Islet precursor cell (in vitro differentiated cells): Measurements from ENCODE around the gene EGF.

Experiments
- DNase-seq: peaks from one replicate; pipeline ENCODE4 v3.0.0-alpha.2; 2018

The EGF gene

DNA sequence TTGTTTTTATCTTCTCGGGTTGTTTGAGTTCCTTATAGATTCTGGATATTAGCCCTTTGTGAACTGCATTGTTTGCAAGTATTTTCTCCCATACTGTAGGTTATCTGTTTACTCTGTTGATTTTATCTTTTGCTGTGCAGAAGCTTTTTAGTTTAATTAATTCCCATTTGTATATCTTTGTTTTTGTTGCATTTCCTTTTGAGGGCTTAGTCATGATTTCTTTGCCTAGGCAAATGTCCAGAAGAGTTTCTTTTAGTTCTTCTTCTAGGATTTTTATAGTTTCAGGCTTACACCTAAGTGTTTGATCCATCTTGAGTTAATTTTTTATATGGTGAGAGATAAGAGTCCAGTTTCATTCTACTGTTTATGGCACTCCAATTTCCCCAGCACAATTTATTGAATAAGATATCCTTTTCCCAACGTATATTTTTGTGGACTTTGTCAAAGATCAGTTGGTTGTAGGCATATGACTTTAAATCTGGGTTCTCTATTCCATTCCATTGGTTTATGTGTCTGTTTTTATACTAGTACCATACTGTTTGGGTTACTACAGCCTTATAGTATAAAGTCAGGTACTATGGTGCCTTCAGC, 54.3 kb downstream of the EGF start:
- DNase-seq: no peak

DNA sequence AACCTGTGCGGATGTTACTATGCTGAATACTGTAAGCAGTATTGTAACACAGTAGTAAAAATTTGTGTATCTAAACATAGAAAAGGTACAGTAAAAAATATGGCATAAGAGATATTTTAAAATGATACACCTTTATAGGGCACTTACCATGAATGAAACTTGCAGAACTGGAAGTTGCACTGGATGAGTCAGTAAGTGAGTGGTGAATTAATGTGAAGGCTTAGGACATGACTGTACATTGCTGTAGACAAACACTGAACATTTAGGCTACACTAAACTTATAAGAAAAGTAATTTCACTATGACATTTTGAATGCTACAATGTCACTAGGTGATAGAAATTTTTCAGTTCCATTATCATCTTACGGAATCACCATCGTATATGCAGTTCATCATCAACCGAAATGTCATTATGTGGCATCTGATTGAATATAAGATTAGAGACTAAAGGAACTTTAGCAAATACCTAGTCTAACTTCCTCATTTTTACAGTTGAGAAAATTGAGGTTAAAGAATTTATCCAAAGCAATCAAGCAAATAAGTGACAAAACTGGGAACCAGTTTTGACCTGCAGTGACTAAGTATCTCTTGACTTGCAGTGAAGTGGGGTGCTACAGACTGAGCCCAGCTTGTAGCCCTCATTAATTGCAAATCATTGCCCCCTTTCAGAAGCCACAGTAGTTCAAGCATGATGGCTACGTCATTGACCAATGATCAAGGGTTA, 55.3 kb downstream of the EGF start:
- DNase-seq: no peak

DNA sequence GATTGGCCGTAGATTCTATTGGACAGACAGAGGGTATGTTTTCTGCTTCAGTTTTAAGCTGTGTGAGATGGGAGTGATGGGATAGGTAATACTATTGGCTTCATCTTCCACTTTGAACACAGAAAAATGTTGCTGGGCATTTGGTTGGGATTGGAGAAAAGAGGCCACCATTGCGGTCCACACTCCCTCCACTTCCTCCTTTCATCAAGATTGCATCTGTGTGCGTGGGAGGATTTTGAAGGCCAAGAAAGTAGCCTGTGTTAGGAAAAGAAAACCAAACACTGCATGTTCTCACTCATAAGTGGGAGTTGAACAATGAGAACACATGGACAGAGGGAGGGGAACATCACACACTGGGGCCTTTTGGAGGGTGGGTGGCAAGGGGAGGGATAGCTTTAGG, 56.4 kb downstream of the EGF start:
- no peak for DNase-seq

DNA sequence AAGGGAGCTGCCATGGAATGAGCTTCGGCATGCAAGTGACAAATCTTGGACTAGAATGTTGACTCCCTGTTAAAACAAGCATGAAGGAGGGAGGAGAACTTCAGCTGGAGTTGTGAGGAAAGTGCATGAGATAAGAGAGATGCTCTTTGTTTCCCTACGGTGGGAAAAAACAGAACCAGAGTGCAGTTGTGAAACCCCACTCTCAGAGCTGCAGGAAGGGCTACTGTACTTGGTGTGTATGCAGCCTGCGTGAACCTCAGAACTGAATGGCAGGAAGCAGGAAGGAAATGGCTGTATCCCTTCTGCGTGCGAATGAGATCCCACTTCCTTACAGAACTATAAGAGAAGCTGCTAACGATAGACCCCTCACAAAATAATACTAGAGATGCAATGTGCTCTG, 57.2 kb downstream of the EGF start:
- DNase-seq: no peak

DNA sequence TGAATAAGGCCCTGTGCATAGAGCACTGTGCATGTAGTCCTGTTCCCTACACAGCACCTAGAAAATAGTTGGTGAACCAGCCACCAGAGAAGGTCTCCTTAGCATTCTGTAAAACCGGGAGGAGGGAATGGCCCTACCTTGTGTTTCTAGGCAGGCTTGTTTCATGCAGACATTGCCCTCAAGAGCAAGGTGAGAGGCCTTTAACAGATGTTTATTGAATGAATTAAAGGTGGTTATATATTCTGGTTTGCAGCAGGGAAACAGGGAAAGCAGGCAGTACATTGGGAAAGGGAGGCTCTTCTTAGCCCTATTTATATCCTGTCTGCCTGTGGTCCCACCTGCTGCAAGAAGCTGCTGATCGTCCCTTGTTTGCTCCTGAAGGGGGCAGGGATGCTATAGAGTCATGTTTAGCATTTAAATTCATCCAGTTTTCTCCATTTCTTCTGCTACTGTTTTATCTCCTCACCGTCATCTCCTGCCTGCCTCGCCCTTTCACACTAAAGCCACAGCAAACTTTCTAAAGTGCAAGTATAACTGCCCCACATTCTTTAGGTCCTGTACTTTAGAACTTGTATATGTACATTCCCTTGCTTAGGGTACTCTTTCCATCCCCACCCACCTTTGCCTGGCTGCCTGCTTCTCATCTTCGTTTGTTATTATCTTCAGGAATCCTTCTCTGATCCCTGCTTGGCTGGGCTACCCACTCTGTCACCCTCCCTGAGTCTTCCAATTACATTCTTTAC, 60.3 kb downstream of the EGF start:
- DNase-seq: no peak

DNA sequence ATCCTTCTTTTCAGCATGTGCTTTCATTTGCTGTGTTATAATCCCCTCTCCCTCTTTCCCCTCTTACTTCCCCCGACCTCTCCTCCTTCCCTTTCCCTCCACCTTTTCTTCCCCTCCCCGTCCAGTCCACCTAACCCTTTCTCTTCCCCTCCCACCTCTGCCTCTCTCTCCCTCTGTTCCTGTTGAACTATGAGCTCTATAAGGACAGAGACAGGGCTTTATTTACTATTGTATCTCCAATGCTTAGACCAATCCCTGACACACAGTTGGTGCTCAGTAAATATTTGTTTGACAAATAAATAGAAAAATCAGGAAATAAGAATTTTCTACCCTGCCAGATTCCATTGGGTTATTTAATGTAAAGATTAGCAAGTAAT, 60.8 kb downstream of the EGF start:
- no peak for DNase-seq

DNA sequence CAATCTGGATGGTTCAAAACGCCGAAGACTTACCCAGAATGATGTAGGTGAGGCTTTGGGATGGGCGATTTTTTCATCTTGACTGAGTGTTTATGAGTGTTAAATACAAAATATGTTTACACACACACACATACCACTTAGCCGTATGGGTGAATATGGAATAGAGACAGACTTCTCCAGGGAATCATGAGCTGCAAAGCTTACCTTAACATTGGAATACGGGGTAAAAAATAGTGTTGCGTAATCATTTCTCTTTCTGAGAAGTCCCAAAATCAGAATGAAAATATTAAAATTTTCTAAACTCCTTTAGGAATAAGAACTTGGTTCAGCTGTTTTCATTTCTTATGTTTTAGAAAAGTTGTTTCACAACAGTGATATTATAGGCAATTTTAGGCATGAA, 63.5 kb downstream of the EGF start:
- DNase-seq: no peak

DNA sequence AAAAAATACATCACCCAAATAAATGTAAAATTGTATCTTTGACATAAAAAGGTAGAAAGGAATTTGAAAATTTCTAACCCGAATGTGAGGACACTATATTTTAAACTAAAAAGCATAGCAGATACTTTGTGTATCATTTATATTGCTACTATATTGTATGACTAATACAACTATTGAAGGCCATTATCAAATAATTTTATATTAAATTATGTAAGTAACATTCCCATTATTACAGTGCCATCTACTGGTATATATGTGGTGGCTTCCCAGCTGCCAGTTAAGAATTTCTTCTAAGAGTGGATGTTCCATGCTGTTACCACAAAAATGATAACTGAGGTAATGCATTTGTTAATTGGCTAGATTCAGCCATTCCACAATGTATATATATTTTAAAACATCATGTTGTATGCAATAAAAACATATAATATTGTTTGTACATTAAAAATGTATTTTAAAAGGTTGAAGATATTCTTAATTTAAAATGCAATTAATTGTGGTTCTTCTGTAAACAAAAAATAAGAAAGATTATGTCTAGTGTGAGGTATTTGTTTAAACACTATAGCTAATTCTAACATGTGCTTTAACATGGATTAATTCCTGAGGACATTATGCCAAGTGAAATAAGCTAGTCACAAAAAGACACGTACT, 65.3 kb downstream of the EGF start:
- DNase-seq: no peak

DNA sequence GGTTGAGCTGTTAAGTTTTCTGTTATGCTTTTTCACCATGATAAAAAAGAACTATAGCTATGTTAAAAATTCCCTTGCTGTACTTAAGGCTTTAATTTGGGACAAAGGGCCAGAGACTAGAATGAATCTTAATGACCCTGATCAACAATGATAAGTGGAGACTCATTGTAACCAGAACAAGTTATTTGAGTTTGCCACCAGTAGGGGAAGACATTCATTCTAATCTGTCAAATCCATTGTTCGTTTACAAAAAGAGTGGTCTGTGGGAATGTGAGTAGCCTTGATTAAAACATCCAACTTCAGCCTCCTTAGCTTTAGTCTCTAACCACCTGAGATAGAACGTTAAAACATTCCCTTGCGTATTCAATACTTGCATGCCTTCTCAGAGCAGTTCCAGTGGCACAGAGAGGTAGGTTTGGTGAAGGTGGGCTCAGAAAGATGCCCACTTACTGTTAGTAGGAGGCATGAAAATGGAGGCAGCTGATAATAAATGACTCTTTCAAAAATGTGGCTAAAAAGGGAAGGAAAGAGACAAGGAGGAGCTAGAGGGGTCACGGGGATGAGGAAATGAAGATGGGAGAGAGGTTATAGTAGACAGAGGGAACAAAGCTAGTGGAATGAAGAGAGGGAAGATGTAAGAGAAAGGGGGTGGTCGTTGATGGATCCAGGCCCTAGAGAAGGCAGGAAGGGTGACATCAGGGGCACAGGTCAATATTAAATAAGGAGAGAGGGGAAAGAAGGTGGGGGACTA, 66.2 kb downstream of the EGF start:
- DNase-seq: no peak

DNA sequence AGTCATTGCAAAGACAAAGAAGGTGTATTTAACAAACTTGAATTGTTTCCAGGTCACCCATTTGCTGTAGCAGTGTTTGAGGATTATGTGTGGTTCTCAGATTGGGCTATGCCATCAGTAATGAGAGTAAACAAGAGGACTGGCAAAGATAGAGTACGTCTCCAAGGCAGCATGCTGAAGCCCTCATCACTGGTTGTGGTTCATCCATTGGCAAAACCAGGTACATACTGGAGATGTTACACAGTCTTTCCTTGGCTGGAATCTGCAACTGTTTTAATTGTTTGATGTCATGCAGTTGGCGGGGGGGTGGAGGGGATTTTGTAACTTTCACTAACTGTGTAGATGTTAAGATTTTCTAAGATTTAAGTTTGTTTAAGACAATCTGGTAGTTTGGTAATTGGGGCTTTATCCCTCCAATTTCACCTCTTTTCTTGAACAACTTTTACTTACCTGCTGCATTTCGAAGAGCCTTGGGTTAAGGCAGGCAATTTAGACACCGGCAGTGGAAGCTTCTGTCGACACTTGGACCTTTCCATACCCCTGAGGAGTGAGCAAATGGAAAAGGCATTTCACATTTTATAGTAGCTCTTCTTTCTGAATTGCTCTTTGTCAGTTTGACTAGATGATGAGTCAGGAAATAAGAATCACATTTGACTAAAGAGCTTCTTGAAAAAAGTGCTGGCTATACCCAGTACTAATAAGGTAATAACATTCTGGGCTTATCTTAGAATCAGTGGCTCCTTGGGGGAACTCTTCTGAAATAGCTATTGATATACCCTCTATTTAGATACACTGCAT, 67.4 kb downstream of the EGF start:
- DNase-seq: peak; percentile 64

DNA sequence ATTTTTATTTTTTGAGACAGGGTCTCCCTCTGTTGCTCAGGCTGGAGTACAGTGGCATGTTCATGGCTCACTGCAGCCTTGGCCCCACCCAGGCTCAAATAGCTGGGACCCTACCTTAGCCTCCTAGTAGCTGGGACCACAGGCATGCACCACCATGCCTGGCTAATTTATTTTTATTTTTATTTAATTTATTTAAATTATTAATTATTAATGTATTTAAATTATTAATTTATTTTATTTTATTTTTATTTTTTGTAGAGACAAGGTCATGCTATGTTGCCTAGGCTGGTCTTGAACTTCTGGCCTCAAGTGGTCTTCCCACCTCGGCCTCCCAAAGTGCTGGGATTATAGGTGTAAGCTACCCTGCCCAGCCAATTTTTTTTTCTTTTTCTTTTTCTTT, 69.3 kb downstream of the EGF start:
- no peak for DNase-seq

DNA sequence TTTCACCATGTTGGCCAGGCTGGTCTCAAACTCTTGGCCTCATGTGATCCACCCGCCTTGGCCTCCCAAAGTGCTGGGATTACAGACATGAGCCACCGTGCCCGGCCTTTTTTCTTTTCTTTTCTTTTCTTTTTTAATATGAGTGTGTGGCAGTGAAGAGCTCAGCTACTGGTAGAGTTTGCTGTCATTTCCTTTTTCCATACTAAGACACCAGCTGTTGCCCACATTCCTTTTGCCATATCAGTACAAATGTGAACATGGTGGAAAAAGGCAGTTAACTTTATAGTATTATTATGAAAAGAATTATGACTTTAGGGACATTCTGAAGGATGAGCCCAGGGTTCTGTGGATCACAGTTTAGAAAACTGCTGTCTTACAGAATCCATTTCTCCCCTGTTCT, 69.8 kb downstream of the EGF start:
- no peak for DNase-seq

DNA sequence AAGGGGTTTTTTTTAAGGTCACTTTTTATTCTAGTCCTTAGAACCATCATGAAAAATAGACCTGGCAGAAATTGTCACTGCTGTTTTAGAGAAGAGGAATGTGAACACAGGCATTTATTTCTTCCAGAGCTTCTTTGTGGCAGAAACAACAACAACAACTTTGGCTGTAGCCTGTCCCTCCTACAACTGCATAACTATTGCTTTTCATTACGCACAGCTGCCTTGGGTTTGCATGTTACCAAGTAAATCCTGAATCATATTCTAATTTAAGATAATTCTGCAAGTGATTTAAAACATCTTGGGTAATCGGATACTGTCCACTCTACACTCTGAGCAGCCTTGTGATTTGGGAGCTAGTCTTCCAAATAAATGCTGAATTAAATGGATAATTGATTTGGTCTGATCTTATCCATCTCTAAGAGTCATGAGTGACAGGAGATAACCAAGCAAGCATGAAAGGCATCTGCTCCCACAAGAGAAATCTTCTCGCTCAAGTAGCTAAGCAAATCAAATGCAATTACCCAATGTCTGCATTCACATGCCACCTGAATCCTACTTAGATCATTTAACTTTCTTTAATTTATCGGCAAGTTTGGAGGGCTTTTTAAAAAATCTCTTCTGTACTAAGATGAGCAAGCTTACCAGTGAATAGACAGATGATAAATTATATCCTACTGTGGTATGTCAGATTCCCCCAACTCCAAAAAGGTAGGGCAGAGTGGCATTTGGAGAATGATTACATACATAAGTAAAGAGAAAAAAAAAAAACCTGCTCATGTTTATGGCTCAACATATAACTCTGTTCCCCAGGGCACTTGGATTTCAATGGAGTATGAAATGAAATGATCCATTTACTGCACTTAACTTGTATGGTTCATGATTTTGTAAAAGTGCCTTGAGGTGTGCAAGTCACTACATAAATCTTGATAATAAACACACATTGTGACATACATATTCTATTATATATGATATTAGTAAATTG, 73.6 kb downstream of the EGF start:
- no peak for DNase-seq

DNA sequence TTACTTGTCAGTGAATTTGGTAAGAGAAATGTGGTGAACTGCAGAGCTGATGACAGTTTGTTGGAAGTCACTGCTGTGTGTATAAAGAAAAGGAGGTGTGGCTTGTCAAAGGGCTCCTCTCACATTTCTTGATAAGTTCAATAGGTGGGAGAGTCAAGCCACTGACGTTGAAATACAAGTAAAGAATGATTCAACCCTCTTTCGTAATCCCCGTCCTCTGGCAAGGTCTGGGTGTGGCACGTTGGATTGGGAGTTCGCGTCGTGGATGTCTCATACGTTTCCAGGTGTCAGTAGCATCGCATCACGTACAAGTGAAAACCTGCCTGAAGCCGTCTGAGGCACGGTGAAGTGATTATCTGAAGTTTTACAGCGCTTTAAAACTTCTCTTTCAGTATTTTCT, 76.4 kb downstream of the EGF start:
- no peak for DNase-seq

DNA sequence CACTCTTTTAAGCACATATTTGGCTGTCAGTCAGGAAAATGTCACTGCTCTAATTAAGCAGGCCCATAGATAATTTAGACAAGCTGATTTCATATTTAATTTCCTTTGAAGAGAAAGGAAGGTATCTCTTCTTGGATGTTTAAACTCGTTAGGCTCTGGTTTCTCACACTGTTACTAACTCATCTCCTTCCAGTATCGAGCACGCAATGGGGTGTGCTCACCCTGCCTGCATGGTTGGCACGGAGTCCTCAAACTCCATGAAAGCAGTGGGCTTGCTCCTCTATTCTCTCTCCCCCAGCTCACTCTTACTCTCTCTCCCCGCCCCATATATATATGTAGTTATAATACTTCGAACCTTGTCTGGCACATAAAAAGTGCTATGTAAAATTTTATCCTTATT, 76.9 kb downstream of the EGF start:
- no peak for DNase-seq

DNA sequence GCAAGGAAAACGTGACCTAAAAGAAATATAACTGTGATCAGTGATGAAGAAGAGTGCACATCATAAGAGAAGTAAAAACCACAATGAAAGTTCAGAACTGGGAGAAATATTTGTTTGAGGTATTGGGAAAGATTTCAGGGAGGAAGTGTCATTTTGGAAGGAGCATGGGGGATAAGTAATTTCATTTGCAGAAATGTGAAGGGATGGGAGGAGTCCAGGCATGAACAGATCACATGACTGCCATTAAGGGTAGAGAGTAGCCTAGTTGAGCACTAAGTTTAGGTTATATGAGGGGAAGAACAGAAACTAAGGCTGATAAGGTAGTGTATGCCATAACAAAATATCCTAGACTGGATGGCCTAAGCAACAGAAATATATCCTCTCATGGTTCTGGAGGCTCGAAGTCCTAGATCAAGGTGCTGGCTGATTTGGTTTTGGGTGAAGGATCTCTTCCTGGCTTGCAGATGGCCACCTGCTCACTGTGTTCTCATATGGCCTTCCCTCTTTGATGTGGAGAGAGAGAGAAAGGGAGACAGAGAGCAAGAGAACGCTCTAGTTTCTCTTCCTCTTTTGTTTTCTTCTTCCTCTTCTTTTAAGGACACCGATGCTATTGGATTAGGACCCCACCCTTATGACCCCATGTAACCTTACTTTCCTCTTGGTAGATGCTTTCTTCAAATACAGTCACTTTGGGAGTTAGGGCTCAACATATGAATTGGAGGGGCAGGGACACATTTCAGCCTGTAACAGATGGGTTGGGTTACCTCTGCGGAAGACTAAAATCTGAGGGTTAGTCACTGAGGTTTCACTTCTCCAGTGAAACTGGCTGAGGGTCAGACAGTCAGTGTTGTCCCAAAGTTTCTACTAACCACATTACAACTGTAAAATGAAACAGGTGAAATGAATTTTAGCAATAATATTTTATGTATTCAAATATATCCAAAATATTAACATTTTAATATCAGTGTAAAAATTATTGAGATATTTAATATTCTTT, 77.9 kb downstream of the EGF start:
- DNase-seq: no peak

DNA sequence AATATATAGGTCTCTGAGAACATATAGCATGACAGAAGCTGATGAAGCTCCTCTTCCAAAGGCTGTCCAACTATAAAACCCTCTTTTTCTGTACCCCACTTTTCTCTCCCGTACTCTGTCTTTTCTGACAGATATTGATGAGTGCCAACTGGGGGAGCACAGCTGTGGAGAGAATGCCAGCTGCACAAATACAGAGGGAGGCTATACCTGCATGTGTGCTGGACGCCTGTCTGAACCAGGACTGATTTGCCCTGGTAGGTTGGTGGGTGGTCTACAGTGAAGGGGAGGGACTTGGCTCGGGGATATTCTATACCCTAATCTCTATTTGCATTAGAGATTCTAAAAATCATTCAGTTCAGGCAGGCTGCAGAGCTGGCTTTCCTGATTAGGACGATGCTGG, 80.4 kb downstream of the EGF start:
- no peak for DNase-seq

DNA sequence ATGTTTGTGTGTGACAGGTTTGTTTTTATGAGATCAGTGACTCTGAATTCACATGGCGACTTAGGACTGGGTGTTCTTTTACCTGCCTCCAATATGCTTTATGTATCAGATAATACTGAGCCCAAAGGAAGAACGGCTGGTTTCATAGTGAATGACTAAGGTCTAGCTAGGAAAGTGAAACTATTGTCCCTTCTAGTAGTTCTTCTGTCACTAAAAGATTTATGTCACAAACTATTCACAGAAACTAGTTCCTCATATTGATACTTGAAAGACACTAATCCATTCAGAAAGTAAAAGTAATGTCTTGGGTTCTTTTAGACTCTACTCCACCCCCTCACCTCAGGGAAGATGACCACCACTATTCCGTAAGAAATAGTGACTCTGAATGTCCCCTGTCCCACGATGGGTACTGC, 81.7 kb downstream of the EGF start:
- DNase-seq: no peak

DNA sequence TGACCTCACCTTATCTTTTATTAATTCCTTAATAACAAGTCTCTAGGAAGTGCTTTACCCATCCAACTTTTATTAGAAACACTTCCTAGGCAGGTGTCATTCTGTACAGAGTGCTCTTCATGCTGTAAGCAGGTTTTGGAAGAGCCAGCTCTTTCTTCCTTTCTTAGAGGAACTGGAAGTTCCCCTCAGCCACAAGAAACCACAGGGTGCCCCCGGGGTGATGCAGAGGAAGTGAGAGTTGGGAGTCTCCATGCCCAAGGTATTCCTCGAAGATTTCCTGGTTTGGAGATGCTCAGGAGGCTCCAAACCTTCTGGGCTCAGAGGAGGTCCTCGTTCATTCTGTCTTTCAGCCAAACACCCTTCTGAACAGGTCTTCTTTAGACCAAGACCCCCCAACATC, 83.8 kb downstream of the EGF start:
- no peak for DNase-seq
